ENCODE measurements around the gene LTB4R2. TPM values are rescaled to one million over a fixed set of nuclear protein-coding genes. Genes with fewer than 3 reads are reported as not detected.

LTB4R2 gene
- polyA plus RNA-seq, 1 experiment: 0.91 TPM

- CTCF ChIA-PET: interaction anchor here (0.5 to 6.3 kb wide), 48 partner anchors 8 to 1087 kb away, joined by 3 to 87 read pairs (median 5); partner anchors contain the start of genes CARMIL3, CHMP4A, DHRS1 and NOP9
- TF ChIP-seq CTCF (IDR thresholded peaks at IDR 0.05; ENCODE audit: low read depth, low read length): no peak
- no peak overlapping the region for H3K4me3 ChIP-seq (ENCODE audit: low read depth, low read length)
- no peak overlapping the region for H3K27ac ChIP-seq (ENCODE audit: low read depth, low read length)
- POLR2A ChIA-PET: interaction anchor here (0.6 to 1.8 kb wide), 5 partner anchors 37 to 133 kb away, joined by 3 to 10 read pairs (median 4); partner anchors contain the start of genes KHNYN, RABGGTA and TINF2
- no peak for DNase-seq (ENCODE audit: low read depth, low spot score)
- no peaks in the 10 kb centered on the region for H3K27me3 ChIP-seq (ENCODE audit: control insufficient read depth, insufficient read depth, low read length)
- no peaks in the 10 kb centered on the region for H3K9me3 ChIP-seq (ENCODE audit: control insufficient read depth, insufficient read depth, low read length)
Observed at GRCh38 chr14:24308342-24309124, 1.4 kb upstream of the LTB4R2 start.

GRCh38 chr14:24310265-24310645 is 315 bp downstream of the LTB4R2 start:
- POLR2A ChIA-PET: interaction anchor here (1.3 kb wide), 1 partner anchor 121 kb away, joined by 5 read pairs; no protein-coding TSS in a partner anchor
- CTCF ChIA-PET: interaction anchor here (1.8 to 6.3 kb wide), 6 partner anchors 12 to 258 kb away, joined by 4 to 87 read pairs (median 40); partner anchors contain the start of genes CARMIL3, DHRS1 and NOP9
- TF ChIP-seq CTCF (IDR thresholded peaks at IDR 0.05; ENCODE audit: low read depth, low read length): no peak
- no peak for DNase-seq (ENCODE audit: low read depth, low spot score)
- H3K27me3 ChIP-seq (ENCODE audit: control insufficient read depth, insufficient read depth, low read length): no peaks in the 10 kb centered on the region
- no peak overlapping the region for H3K27ac ChIP-seq (ENCODE audit: low read depth, low read length)
- H3K9me3 ChIP-seq (ENCODE audit: control insufficient read depth, insufficient read depth, low read length): no peaks in the 10 kb centered on the region
- H3K4me3 ChIP-seq (ENCODE audit: low read depth, low read length): no peak overlapping the region

DNA sequence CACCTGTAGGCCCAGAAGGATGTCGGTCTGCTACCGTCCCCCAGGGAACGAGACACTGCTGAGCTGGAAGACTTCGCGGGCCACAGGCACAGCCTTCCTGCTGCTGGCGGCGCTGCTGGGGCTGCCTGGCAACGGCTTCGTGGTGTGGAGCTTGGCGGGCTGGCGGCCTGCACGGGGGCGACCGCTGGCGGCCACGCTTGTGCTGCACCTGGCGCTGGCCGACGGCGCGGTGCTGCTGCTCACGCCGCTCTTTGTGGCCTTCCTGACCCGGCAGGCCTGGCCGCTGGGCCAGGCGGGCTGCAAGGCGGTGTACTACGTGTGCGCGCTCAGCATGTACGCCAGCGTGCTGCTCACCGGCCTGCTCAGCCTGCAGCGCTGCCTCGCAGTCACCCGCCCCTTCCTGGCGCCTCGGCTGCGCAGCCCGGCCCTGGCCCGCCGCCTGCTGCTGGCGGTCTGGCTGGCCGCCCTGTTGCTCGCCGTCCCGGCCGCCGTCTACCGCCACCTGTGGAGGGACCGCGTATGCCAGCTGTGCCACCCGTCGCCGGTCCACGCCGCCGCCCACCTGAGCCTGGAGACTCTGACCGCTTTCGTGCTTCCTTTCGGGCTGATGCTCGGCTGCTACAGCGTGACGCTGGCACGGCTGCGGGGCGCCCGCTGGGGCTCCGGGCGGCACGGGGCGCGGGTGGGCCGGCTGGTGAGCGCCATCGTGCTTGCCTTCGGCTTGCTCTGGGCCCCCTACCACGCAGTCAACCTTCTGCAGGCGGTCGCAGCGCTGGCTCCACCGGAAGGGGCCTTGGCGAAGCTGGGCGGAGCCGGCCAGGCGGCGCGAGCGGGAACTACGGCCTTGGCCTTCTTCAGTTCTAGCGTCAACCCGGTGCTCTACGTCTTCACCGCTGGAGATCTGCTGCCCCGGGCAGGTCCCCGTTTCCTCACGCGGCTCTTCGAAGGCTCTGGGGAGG is 985 bp downstream of the LTB4R2 start, which contains the start of gene LTB4R:
TSS of gene LTB4R (plus strand) at position 857 of the 959 bp plus-strand sequence. CDS start 4,150 bp downstream, outside the sequence.
- H3K27me3 ChIP-seq (ENCODE audit: control insufficient read depth, insufficient read depth, low read length): peaks cover 2% of the 10 kb centered on the region
- H3K27ac ChIP-seq (ENCODE audit: low read depth, low read length): no peak within 1 kb of the TSS
- POLR2A ChIA-PET: interaction anchor here (1.3 kb wide), 1 partner anchor 121 kb away, joined by 5 read pairs; no protein-coding TSS in a partner anchor
- H3K9me3 ChIP-seq (ENCODE audit: control insufficient read depth, insufficient read depth, low read length): peaks cover 4% of the 10 kb centered on the region; the same call in 1 of the 2 replicates
- peak within 1 kb of the TSS; percentile 20; the same call in 1 of the 2 replicates for H3K4me3 ChIP-seq (ENCODE audit: low read depth, low read length)
- CTCF ChIA-PET: interaction anchor here (1.1 to 6.3 kb wide), 7 partner anchors 10 to 259 kb away, joined by 3 to 87 read pairs (median 35); partner anchors contain the start of genes CARMIL3, DHRS1 and NOP9
- TF ChIP-seq CTCF (IDR thresholded peaks at IDR 0.05; ENCODE audit: low read depth, low read length): peak; percentile 12; the same call in 1 of the 2 replicates
- no peak for DNase-seq (ENCODE audit: low read depth, low spot score)

DNA sequence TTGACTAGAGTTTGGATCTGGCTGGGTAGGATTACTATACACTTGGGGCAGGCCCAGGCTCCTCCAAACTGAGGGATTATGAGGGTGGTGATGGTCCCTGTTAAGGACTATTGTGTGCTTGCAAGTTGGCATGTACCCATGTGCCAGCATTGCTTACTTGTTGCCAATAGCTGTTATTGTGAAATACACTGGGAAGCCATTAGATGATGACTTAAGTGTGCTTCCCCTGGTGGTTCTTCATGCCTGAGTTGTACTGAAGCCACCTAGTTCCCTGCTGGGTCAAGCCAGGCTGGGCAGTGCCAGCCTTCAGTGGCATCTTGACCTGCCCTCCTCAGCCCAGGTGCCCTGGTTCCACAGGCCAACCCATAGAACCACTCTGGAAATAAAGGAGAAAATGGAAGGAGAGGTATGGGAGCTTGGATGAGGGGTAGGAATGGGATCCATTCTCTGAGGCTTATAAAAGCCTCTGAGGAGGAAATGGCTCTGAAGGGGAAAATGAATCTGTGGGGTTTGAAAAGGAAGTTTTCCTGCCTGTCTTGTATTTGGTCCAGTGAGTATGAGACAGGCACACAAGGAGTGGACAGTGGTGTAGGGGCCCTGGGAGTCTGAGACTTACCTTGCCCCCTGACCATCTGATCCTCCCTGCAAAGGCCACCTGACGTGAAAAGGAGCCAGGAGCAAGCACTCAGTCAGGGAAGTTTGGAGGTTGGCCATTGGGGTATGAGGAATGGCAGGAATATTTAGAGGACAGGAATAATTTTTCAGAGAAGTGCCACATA is 2.1 kb downstream of the LTB4R2 start:
- no peak for DNase-seq (ENCODE audit: low read depth, low spot score)
- TF ChIP-seq CTCF (IDR thresholded peaks at IDR 0.05; ENCODE audit: low read depth, low read length): 0 out of 2 replicates have a peak, but pooled peaks have one; percentile 1
- Histone ChIP-seq H3K4me3 (ENCODE audit: low read depth, low read length) (no peak overlapping the region), H3K27me3 (ENCODE audit: control insufficient read depth, insufficient read depth, low read length) (peaks cover 3% of the 10 kb centered on the region), H3K27ac (ENCODE audit: low read depth, low read length) (no peak overlapping the region), H3K9me3 (ENCODE audit: control insufficient read depth, insufficient read depth, low read length) (peaks cover 6% of the 10 kb centered on the region; the same call in 1 of the 2 replicates)
- ChIA-PET POLR2A (no interaction called here), CTCF (interaction anchor here (0.9 to 6.3 kb wide), 4 partner anchors 11 to 124 kb away, joined by 3 to 51 read pairs (median 6); no protein-coding TSS in a partner anchor)
